ENCODE results near the gene ZNF33A. TPM values are rescaled to one million over a fixed set of nuclear protein-coding genes. Genes with fewer than 3 reads are reported as not detected.

The ZNF33A gene
- total and polyA plus RNA-seq, 10 of the 15 experiments (the other 5 are each of a cell fraction or from before 2014, with no cell fraction given), result 9.8 to 29.9 (median 18.3) TPM

- Histone ChIP-seq H4K20me1 (ENCODE audit: control insufficient read depth, insufficient read depth) (no peaks in the 10 kb centered on the region), H3K4me3 (no peak overlapping the region), H3K4me2 (ENCODE audit: control insufficient read depth, insufficient read depth) (no peak overlapping the region), H2AFZ (ENCODE audit: control insufficient read depth, low read depth, low read length) (no peak overlapping the region), H3K9ac (ENCODE audit: control insufficient read depth, insufficient read depth, low read length) (no peak overlapping the region), H3K27ac (ENCODE audit: control insufficient read depth, insufficient read depth) (no peak overlapping the region), H3K27me3 (replicated peaks in 1 of 2; ENCODE audit: control insufficient read depth in 2 of 2, insufficient read depth in 2 of 2, low read length in 1 of 2) (no peaks in the 10 kb centered on the region), H3K9me3 (replicated peaks; ENCODE audit: control insufficient read depth, insufficient read depth, low read length) (no peaks in the 10 kb centered on the region; the same call in 2 of the 3 replicates), H3K4me1 (ENCODE audit: control insufficient read depth, insufficient read depth, low read length) (no peaks in the 10 kb centered on the region), H3K79me2 (ENCODE audit: control insufficient read depth, insufficient read depth, low read length) (peaks cover 9% of the 10 kb centered on the region), H3K36me3 (ENCODE audit: control insufficient read depth in 2 of 2, insufficient read depth in 2 of 2, low read length in 1 of 2) (no peaks in the 10 kb centered on the region)
- ChIA-PET POLR2A (interaction anchor here (1.0 kb wide), 1 partner anchor 31 kb away, joined by 4 read pairs; the partner anchor contains the start of gene ZNF25), CTCF (interaction anchor here (0.9 kb wide), 1 partner anchor 31 kb away, joined by 4 read pairs; no protein-coding TSS in a partner anchor), SMC1A (ENCODE audit: uncharacterized antibody, unreplicated experiment) (no interaction called here), RAD21 (ENCODE audit: unreplicated experiment) (no interaction called here)
- TF ChIP-seq USF2 (IDR thresholded peaks at IDR 0.05; ENCODE audit: borderline replicate concordance, low read depth, low read length) (no peak), KAT2A (conservative IDR thresholded peaks at IDR 0.05; ENCODE audit: control insufficient read depth, low read depth, low read length) (no peak), PAX5 (IDR thresholded peaks at IDR 0.05; ENCODE audit: borderline replicate concordance, low read depth, low read length) (no peak), CREM (IDR thresholded peaks at IDR 0.05; ENCODE audit: low read depth) (no peak), GATAD2B (conservative IDR thresholded peaks at IDR 0.05; ENCODE audit: low read depth) (no peak), TARDBP (IDR thresholded peaks at IDR 0.05; ENCODE audit: borderline replicate concordance) (no peak), POLR2A (IDR thresholded peaks at IDR 0.05; ENCODE audit: low read depth, low read length) (no peak), NFYB (IDR thresholded peaks at IDR 0.05; ENCODE audit: insufficient read depth, low read depth, low read length) (no peak), MYC (IDR thresholded peaks at IDR 0.05; ENCODE audit: insufficient read depth, insufficient read length, insufficient replicate concordance, low read length, severe bottlenecking) (no peak), RELB (IDR thresholded peaks at IDR 0.05; ENCODE audit: low read depth) (no peak), ASH2L (IDR thresholded peaks at IDR 0.05; ENCODE audit: borderline replicate concordance, low read depth) (no peak), ETV6 (conservative IDR thresholded peaks at IDR 0.05 in 1 of 2, IDR thresholded peaks at IDR 0.05 in 1 of 2; ENCODE audit: borderline replicate concordance in 1 of 2, low read depth in 1 of 2) (no peak), MXI1 (IDR thresholded peaks at IDR 0.05; ENCODE audit: low read depth, low read length) (no peak), CEBPZ (IDR thresholded peaks at IDR 0.05; ENCODE audit: low read depth, low read length) (no peak)
- ATAC-seq, result no peak
- no peak for FAIRE-seq
- in situ Hi-C loops (cut with MboI), result no loop called here
- intact Hi-C loops (cut with micrococcal nuclease; ENCODE audit: unreplicated experiment), result no loop called here
- BruUV-seq (replicated peaks), result no TSS peak
- no peak for DNase-seq (ENCODE audit: low read depth, low spot score)
Measured at GRCh38 chr10:38007551-38007950, 2.9 kb upstream of the ZNF33A start.
